GM12878 (cell line): Measurements from ENCODE around the gene ELP4. TPM values are rescaled to one million over a fixed set of nuclear protein-coding genes. Genes with fewer than 3 reads are reported as not detected.

Experiments used
- ATAC-seq: fragments of 200-7000 bp; cut with Tn5 transposase; 3 replicates; pipeline ENCODE4 v1.9.1; 2020; ENCODE audit warnings: mild to moderate bottlenecking, moderate library complexity
- BruUV-seq: library from RNA; stranded (reverse); fragments of 400-500 nt; replicated peaks from 2 replicates; lab custom pipeline; 2021; lab: Mats Ljungman, UMichigan
- CTCF ChIA-PET: fragments of 300-600 bp; sonication (Branson Sonifier 250); formaldehyde crosslinking; extraction: SDS; loops from one replicate; lab custom pipeline; 2021; ENCODE audit warnings: inconsistent platforms; lab: Yijun Ruan, JAX
- POLR2A ChIA-PET: fragments of 350-600 bp; formaldehyde crosslinking; extraction: SDS; loops from one replicate; lab custom pipeline; 2021; ENCODE audit warnings: inconsistent platforms; lab: Charles Lee
- RAD21 ChIA-PET: fragments of 300-600 bp; sonication (Branson Sonifier 250); formaldehyde crosslinking; loops from one replicate; lab custom pipeline; 2023; ENCODE audit warnings: antibody characterized with exemption; ENCODE audit not compliant: unreplicated experiment; lab: Charles Lee
- SMC1A ChIA-PET: fragments of 300-600 bp; sonication (Branson Sonifier 250); formaldehyde crosslinking; loops from one replicate; lab custom pipeline; 2023; ENCODE audit not compliant: unreplicated experiment, uncharacterized antibody; lab: Charles Lee
- DNase-seq: peaks from one replicate; pipeline ENCODE4 v3.0.0-alpha.2; 2011; ENCODE audit warnings: low read depth, low spot score
- FAIRE-seq: peaks from 3 replicates; lab custom pipeline; 2011; peaks lifted over from hg19 to GRCh38; lab: Jason Lieb, UNC
- H2AFZ ChIP-seq: 2 replicates; pipeline ENCODE4 v1.6.0; 2011; ENCODE audit warnings: low read depth, low read length, control low read depth; ENCODE audit not compliant: control insufficient read depth
- H3K27ac ChIP-seq: 2 replicates; pipeline ENCODE4 v1.5.1; 2011; ENCODE audit warnings: control low read depth; ENCODE audit not compliant: control insufficient read depth, insufficient read depth
- H3K27me3 ChIP-seq, 2 experiments: replicated peaks in 1 of 2; 2 replicates each; pipeline versions ENCODE4 v1.6.0 to v1.6.1; 2011; ENCODE audit warnings: low read length in 1 of 2; ENCODE audit not compliant: control insufficient read depth in 2 of 2, insufficient read depth in 2 of 2
- H3K36me3 ChIP-seq, 2 experiments: 2 replicates each; pipeline ENCODE4 v1.5.1; 2011; ENCODE audit warnings: low read length in 1 of 2; ENCODE audit not compliant: control insufficient read depth in 2 of 2, insufficient read depth in 2 of 2
- H3K4me1 ChIP-seq: 2 replicates; pipeline ENCODE4 v1.6.1; 2011; ENCODE audit warnings: mild to moderate bottlenecking, low read length, moderate library complexity, mixed read lengths; ENCODE audit not compliant: control insufficient read depth, insufficient read depth
- H3K4me2 ChIP-seq: 2 replicates; pipeline ENCODE4 v1.6.0; 2011; ENCODE audit warnings: control low read depth; ENCODE audit not compliant: control insufficient read depth, insufficient read depth
- H3K4me3 ChIP-seq: fragments of 200-600 bp; sonication (generic); 2 replicates; pipeline ENCODE4 v1.5.1; 2016
- H3K79me2 ChIP-seq: 2 replicates; pipeline ENCODE4 v1.6.0; 2011; ENCODE audit warnings: low read length; ENCODE audit not compliant: control insufficient read depth, insufficient read depth
- H3K9ac ChIP-seq: 2 replicates; pipeline ENCODE4 v1.8.0; 2011; ENCODE audit warnings: low read length, control low read depth, mixed read lengths; ENCODE audit not compliant: control insufficient read depth, insufficient read depth
- H3K9me3 ChIP-seq: replicated peaks from 3 replicates; pipeline ENCODE4 v1.5.1; 2011; ENCODE audit warnings: mild to moderate bottlenecking, low read length; ENCODE audit not compliant: control insufficient read depth, insufficient read depth
- H4K20me1 ChIP-seq: 2 replicates; pipeline ENCODE4 v1.6.0; 2011; ENCODE audit not compliant: control insufficient read depth, insufficient read depth
- BCL11A ChIP-seq: IDR thresholded peaks from 2 replicates; pipeline ENCODE4 v1.6.1; 2011; ENCODE audit warnings: low read depth, low read length
- EP300 ChIP-seq, 2 experiments: fragments of 150-350 bp in 1 of 2; IDR thresholded peaks; 2 replicates each; pipeline ENCODE4 v1.6.1; 2011 to 2012; ENCODE audit warnings: low read depth in 2 of 2, low read length in 2 of 2, borderline replicate concordance in 1 of 2, improper control_type of control experiment in 1 of 2, inconsistent platforms in 1 of 2; ENCODE audit not compliant: control insufficient read depth in 1 of 2
- EZH2 ChIP-seq: IDR thresholded peaks from 2 replicates; pipeline ENCODE4 v1.6.1; 2012; ENCODE audit warnings: low read depth, mild to moderate bottlenecking, control low read depth, inconsistent platforms, low read length, borderline replicate concordance; ENCODE audit not compliant: control insufficient read depth
- HDAC6 ChIP-seq: fragments of 200-600 bp; sonication (generic); IDR thresholded peaks from one replicate; pipeline ENCODE4 v1.8.0; 2017; ENCODE audit warnings: antibody characterized with exemption; ENCODE audit not compliant: unreplicated experiment
- IRF5 ChIP-seq: fragments of 450-650 bp; IDR thresholded peaks from 2 replicates; pipeline ENCODE4 v1.6.1; 2017; ENCODE audit warnings: borderline replicate concordance
- SIX5 ChIP-seq: IDR thresholded peaks from 2 replicates; pipeline ENCODE4 v1.6.1; 2011; ENCODE audit warnings: mild to moderate bottlenecking, low read depth, low read length, moderate library complexity; ENCODE audit not compliant: severe bottlenecking
- WGBS: methylation state at CpG from one replicate; pipeline ENCODE4 v1.1.6; 2016; ENCODE audit warnings: low lambda C conversion rate; ENCODE audit not compliant: insufficient replicate concordance, insufficient coverage; ENCODE audit errors: missing lambda C conversion rate; 5-methylcytosine and 5-hydroxymethylcytosine counted together
- in situ Hi-C: fragments of 300-500 bp; cut with MboI; formaldehyde crosslinking; loops from 9 replicates; pipeline ENCODE4 v1.14.3; 2018; ENCODE audit warnings: mixed read lengths
- intact Hi-C: fragments of 100-400 bp; cut with micrococcal nuclease; formaldehyde crosslinking; loops from one replicate; pipeline ENCODE4 v1.14.2; 2022; ENCODE audit not compliant: unreplicated experiment
- polyA plus RNA-seq, 11 experiments: library from polyadenylated mRNA; depleted of rRNA in 4 of 11; unstranded in 6 of 11; stranded (reverse) in 5 of 11; fragments of >200 nt; fragmentation: Nextera tagmentation in 4 of 11; fragmentation: Illumina TruSeq in 1 of 11; extraction: Ambion mirVana in 4 of 11; extraction: Trizol in 1 of 11; gene quantifications; 1 replicate in 1 of 11; 2 replicates in 10 of 11; pipeline versions ENCODE4 v1.2.1 to v1.2.3, GENCODE V29; 2011 to 2016; ENCODE audit warnings: inconsistent platforms in 2 of 11, missing spikeins in 2 of 11, low read depth in 1 of 11
- total RNA-seq, 4 experiments: library from RNA; depleted of rRNA in 3 of 4; stranded (reverse); fragments of >200 nt in 3 of 4; fragmentation: Illumina TruSeq in 1 of 4; extraction: Trizol in 1 of 4; gene quantifications; 2 replicates each; pipeline versions ENCODE4 v1.2.1 to v1.2.3, GENCODE V29; 2013 to 2021

ELP4 gene
- total and polyA plus RNA-seq, 10 of the 15 experiments (the other 5 are each of a cell fraction or from before 2014, with no cell fraction given) = 17.7 to 36.1 (median 27.0) TPM

GRCh38 chr11:31799435-31800397, 290.1 kb downstream of the ELP4 start (continued):
- TF ChIP-seq HDAC6 = no peak
- no peak for TF ChIP-seq BCL11A

- in situ Hi-C loops (no loop called here), intact Hi-C loops (loop anchor here (10.0 kb wide), 1 partner anchor 156 kb away; no protein-coding TSS in a partner anchor)
- Histone ChIP-seq H4K20me1 (no peaks in the 10 kb centered on the region), H3K27ac (no peak overlapping the region), H3K9ac (no peak overlapping the region), H3K27me3 (peaks cover 33 to 56% of the 10 kb centered on the region in 2 experiments), H3K9me3 (peaks cover 3% of the 10 kb centered on the region; the same call in 1 of the 3 replicates), H3K36me3 (no peaks in the 10 kb centered on the region), H3K4me1 (peaks cover 3% of the 10 kb centered on the region; the same call in 1 of the 2 replicates), H2AFZ (no peak overlapping the region), H3K4me3 (no peak overlapping the region), H3K4me2 (no peak overlapping the region), H3K79me2 (no peaks in the 10 kb centered on the region)
- ATAC-seq = no peak
- no peak for FAIRE-seq
- SMC1A ChIA-PET = no interaction called here
- no peak for DNase-seq
- 25% methylated on average over 23 of the region's 23 CpGs for WGBS
- CTCF ChIA-PET = no interaction called here
- RAD21 ChIA-PET = no interaction called here
- POLR2A ChIA-PET = no interaction called here
- TF ChIP-seq EZH2 (peak; percentile 97; the same call in 1 of the 2 replicates), IRF5 (no peak), SIX5 (no peak), EP300 (IDR thresholded peaks at IDR 0.05; ENCODE audit: borderline replicate concordance in 1 of 2, control insufficient read depth in 1 of 2, low read depth in 2 of 2, low read length in 2 of 2) (no peak)
- BruUV-seq = no TSS peak
Observed at GRCh38 chr11:31800398-31801265, 291.1 kb downstream of the ELP4 start.
